Measurements from ENCODE around the gene KCNIP1. TPM values are rescaled to one million over a fixed set of nuclear protein-coding genes. Genes with fewer than 3 reads are reported as not detected.

Gene KCNIP1
- total RNA-seq, 1 donor from 2014 or later, result 8.7 TPM

GRCh38 chr5:170527991-170528390, 24.2 kb downstream of the KCNIP1 start:
- Mint-ChIP-seq H3K9me3 (ENCODE audit: low read depth) (no peaks in the 10 kb centered on the region), H3K27me3 (ENCODE audit: low read depth) (no peaks in the 10 kb centered on the region), H3K36me3 (ENCODE audit: low read depth) (peaks cover 2% of the 10 kb centered on the region), H3K27ac (ENCODE audit: unreplicated experiment) (no peak overlapping the region), H3K4me3 (ENCODE audit: unreplicated experiment) (no peak overlapping the region), H3K4me1 (ENCODE audit: low read depth) (peaks cover 12% of the 10 kb centered on the region)
- no peak for TF ChIP-seq CTCF (IDR thresholded peaks at IDR 0.05)
- no peak for DNase-seq (ENCODE audit: low spot score)

GRCh38 chr5:170528976-170529375, 25.2 kb downstream of the KCNIP1 start:
- Mint-ChIP-seq H3K9me3 (ENCODE audit: low read depth) (no peaks in the 10 kb centered on the region), H3K4me1 (ENCODE audit: low read depth) (peaks cover 2% of the 10 kb centered on the region), H3K27me3 (ENCODE audit: low read depth) (no peaks in the 10 kb centered on the region), H3K4me3 (ENCODE audit: unreplicated experiment) (no peak overlapping the region), H3K36me3 (ENCODE audit: low read depth) (peaks cover 2% of the 10 kb centered on the region), H3K27ac (ENCODE audit: unreplicated experiment) (no peak overlapping the region)
- TF ChIP-seq CTCF (IDR thresholded peaks at IDR 0.05), result no peak
- DNase-seq (ENCODE audit: low spot score), result no peak

GRCh38 chr5:170532935-170533334, 29.1 kb downstream of the KCNIP1 start:
- H3K27me3 Mint-ChIP-seq (ENCODE audit: low read depth), result no peaks in the 10 kb centered on the region
- H3K4me1 Mint-ChIP-seq (ENCODE audit: low read depth), result no peaks in the 10 kb centered on the region
- no peak overlapping the region for H3K27ac Mint-ChIP-seq (ENCODE audit: unreplicated experiment)
- H3K4me3 Mint-ChIP-seq (ENCODE audit: unreplicated experiment), result no peak overlapping the region
- TF ChIP-seq CTCF (IDR thresholded peaks at IDR 0.05), result no peak
- peaks cover 4% of the 10 kb centered on the region for H3K36me3 Mint-ChIP-seq (ENCODE audit: low read depth)
- DNase-seq (ENCODE audit: low spot score), result no peak
- no peaks in the 10 kb centered on the region for H3K9me3 Mint-ChIP-seq (ENCODE audit: low read depth)

- no peak for TF ChIP-seq CTCF (IDR thresholded peaks at IDR 0.05)
- Mint-ChIP-seq H3K4me1 (ENCODE audit: low read depth) (no peaks in the 10 kb centered on the region), H3K4me3 (ENCODE audit: unreplicated experiment) (no peak overlapping the region)
These were observed 29.6 kb downstream of the KCNIP1 start for GRCh38 chr5:170533383-170533782.

GRCh38 chr5:170534177-170534576, 30.4 kb downstream of the KCNIP1 start:
- Mint-ChIP-seq H3K4me3 (ENCODE audit: unreplicated experiment) (no peak overlapping the region), H3K9me3 (ENCODE audit: low read depth) (no peaks in the 10 kb centered on the region), H3K4me1 (ENCODE audit: low read depth) (no peaks in the 10 kb centered on the region), H3K27ac (ENCODE audit: unreplicated experiment) (no peak overlapping the region), H3K36me3 (ENCODE audit: low read depth) (peaks cover 4% of the 10 kb centered on the region), H3K27me3 (ENCODE audit: low read depth) (no peaks in the 10 kb centered on the region)
- DNase-seq (ENCODE audit: low spot score), result no peak
- TF ChIP-seq CTCF (IDR thresholded peaks at IDR 0.05), result no peak

More at GRCh38 chr5:170533383-170533782, 29.6 kb downstream of the KCNIP1 start:
- H3K27me3 Mint-ChIP-seq (ENCODE audit: low read depth), result no peaks in the 10 kb centered on the region
- H3K9me3 Mint-ChIP-seq (ENCODE audit: low read depth), result no peaks in the 10 kb centered on the region
- no peak overlapping the region for H3K27ac Mint-ChIP-seq (ENCODE audit: unreplicated experiment)
- H3K36me3 Mint-ChIP-seq (ENCODE audit: low read depth), result peaks cover 4% of the 10 kb centered on the region
- no peak for DNase-seq (ENCODE audit: low spot score)
